Uterus (tissue), 4 donors: ENCODE measurements around the gene ZNF619. TPM values are rescaled to one million over a fixed set of nuclear protein-coding genes. Genes with fewer than 3 reads are reported as not detected.

Source experiments
- DNase-seq, 2 donors: peaks; one replicate each; pipeline ENCODE4 v3.0.0-alpha.2; 2019 to 2020
- H3K27ac ChIP-seq, 2 donors: fragments of 200-600 bp; sonication (generic); 1 replicate in 1 of 2; 2 replicates in 1 of 2; pipeline ENCODE4 v1.5.1; 2016 to 2018
- H3K27me3 ChIP-seq, 2 donors: fragments of 200-600 bp; sonication (generic); one replicate each; pipeline ENCODE4 v1.5.1; 2018 to 2019; ENCODE audit warnings: control low read depth in 1 of 2
- H3K36me3 ChIP-seq, 2 donors: fragments of 200-600 bp; sonication (generic); one replicate each; pipeline ENCODE4 v1.5.1; 2019; ENCODE audit warnings: control low read depth in 1 of 2
- H3K4me1 ChIP-seq, 2 donors: fragments of 200-600 bp; sonication (generic); one replicate each; pipeline ENCODE4 v1.5.1; 2018 to 2019; ENCODE audit warnings: control low read depth in 1 of 2
- H3K4me3 ChIP-seq, 2 donors: fragments of 200-600 bp; sonication (generic); 1 replicate in 1 of 2; 2 replicates in 1 of 2; pipeline ENCODE4 v1.5.1; 2018 to 2019; ENCODE audit warnings: mild to moderate bottlenecking in 1 of 2
- H3K9me3 ChIP-seq, 2 donors: fragments of 200-600 bp; sonication (generic); one replicate each; pipeline ENCODE4 v1.5.1; 2019; ENCODE audit warnings: control low read depth in 1 of 2
- POLR2A ChIP-seq, 2 donors: fragments of 450-650 bp; IDR thresholded peaks; one replicate each; pipeline ENCODE4 v1.6.1; 2016; ENCODE audit warnings: antibody characterized with exemption in 2 of 2, mild to moderate bottlenecking in 1 of 2, moderate library complexity in 1 of 2
- intact Hi-C: fragments of 100-400 bp; cut with DNase I; formaldehyde crosslinking; loops from one replicate; pipeline ENCODE4 v1.15.1; 2023; ENCODE audit warnings: low total_unique reads
- total RNA-seq, 4 donors: library from RNA; depleted of rRNA in 3 of 4; stranded (reverse); fragments of >200 nt in 3 of 4; gene quantifications; one replicate each; pipeline versions ENCODE4 v1.1.0 to v1.2.4, GENCODE V29; 2014 to 2023
- TF ChIP-seq, protein P1 (sequence below), 4 experiments: fragments of 200-600 bp in 2 of 4; fragments of 450-650 bp in 2 of 4; sonication (generic) in 2 of 4; IDR thresholded peaks; one replicate each; pipeline ENCODE4 v1.5.1; 2016 to 2019; ENCODE audit warnings: antibody characterized with exemption in 4 of 4, mild to moderate bottlenecking in 2 of 4, moderate library complexity in 1 of 4
- donor health status: DM: yes; HTN: yes; CAD: no.

ZNF619 gene
- total RNA-seq, 4 donors from 2014 or later: 0.59 to 11.9 (median 6.1) TPM

DNA sequence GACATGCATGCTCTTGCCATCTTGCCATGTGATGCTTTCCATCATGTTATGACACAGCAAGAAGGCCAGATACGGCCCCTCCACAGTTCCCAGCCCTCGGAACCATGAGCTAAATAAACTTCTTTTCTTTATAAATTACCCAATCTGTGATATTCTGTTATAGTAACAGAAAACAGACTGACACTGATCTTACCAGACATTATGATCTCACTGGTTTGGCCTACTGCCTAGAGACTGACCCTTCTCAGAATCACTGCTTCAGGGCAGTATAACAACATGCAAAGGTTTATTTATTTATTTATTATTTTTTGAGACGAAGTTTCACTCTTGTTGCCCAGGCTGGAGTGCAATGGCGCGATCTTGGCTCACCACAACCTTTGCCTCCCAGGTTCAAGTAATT lies 14.0 kb downstream of the ZNF619 start:
- Histone ChIP-seq H3K27me3 (no peaks in the 10 kb centered on the region), H3K4me3 (no peak overlapping the region), H3K36me3 (no peaks in the 10 kb centered on the region), H3K27ac (no peak overlapping the region), H3K9me3 (peaks cover 0 to 12% of the 10 kb centered on the region in 2 donors), H3K4me1 (no peaks in the 10 kb centered on the region)
- TF ChIP-seq, protein P1, sequence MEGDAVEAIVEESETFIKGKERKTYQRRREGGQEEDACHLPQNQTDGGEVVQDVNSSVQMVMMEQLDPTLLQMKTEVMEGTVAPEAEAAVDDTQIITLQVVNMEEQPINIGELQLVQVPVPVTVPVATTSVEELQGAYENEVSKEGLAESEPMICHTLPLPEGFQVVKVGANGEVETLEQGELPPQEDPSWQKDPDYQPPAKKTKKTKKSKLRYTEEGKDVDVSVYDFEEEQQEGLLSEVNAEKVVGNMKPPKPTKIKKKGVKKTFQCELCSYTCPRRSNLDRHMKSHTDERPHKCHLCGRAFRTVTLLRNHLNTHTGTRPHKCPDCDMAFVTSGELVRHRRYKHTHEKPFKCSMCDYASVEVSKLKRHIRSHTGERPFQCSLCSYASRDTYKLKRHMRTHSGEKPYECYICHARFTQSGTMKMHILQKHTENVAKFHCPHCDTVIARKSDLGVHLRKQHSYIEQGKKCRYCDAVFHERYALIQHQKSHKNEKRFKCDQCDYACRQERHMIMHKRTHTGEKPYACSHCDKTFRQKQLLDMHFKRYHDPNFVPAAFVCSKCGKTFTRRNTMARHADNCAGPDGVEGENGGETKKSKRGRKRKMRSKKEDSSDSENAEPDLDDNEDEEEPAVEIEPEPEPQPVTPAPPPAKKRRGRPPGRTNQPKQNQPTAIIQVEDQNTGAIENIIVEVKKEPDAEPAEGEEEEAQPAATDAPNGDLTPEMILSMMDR (IDR thresholded peaks at IDR 0.05): no peak
- TF ChIP-seq POLR2A (IDR thresholded peaks at IDR 0.05): no peak
- intact Hi-C loops: no loop called here
- no peak for DNase-seq

DNA sequence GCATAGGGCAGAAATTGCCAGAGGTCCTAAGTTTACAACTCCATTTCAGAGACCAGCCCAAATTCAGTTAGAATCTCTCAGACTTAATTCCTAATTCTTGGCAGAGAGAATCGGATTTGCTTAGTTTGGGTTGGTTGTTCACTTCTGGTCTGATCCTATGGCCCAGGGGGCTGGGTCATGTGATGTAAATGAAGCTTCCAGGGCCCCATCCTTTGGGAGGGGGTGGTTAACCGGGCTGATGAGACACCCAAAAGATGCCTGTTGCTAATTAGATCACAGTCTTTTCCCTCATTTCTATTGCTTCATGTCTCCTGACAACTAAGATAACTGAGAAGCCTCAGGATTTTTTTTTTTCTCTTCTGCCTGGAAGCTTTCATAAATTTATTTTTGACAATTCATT lies 17.8 kb downstream of the ZNF619 start:
- TF ChIP-seq, protein P1 (IDR thresholded peaks at IDR 0.05): no peak
- no peak for TF ChIP-seq POLR2A (IDR thresholded peaks at IDR 0.05)
- DNase-seq: no peak
- Histone ChIP-seq H3K27ac (no peak overlapping the region), H3K4me3 (no peak overlapping the region), H3K27me3 (no peaks in the 10 kb centered on the region), H3K4me1 (no peaks in the 10 kb centered on the region), H3K36me3 (no peaks in the 10 kb centered on the region), H3K9me3 (no peaks in the 10 kb centered on the region)
- intact Hi-C loops: no loop called here

DNA sequence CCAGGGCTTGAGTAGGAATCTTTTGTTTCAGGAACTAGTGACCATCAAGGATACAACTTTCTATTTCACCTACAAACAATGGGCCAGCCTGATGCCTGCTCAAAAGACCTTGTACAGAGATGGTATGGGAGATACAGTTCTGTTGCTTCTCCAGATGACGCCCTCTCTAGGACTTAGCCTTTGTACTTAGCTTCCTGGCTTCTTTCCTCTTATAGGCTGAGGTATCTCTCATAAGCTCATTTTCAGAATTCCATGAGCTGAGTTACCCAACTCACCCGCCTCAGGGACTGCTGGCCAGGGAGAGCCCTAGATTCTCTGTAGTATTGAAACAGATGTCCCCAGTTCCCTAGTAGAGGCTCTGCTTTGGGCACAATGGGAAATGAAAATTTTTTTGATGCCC lies 20.4 kb downstream of the ZNF619 start:
- DNase-seq: no peak
- intact Hi-C loops: no loop called here
- no peak for TF ChIP-seq POLR2A (IDR thresholded peaks at IDR 0.05)
- TF ChIP-seq, protein P1 (IDR thresholded peaks at IDR 0.05): no peak
- H3K36me3 ChIP-seq: no peaks in the 10 kb centered on the region
- no peaks in the 10 kb centered on the region for H3K27me3 ChIP-seq
- no peak overlapping the region for H3K4me3 ChIP-seq
- H3K4me1 ChIP-seq: no peaks in the 10 kb centered on the region
- H3K27ac ChIP-seq: no peak overlapping the region
- no peaks in the 10 kb centered on the region for H3K9me3 ChIP-seq

DNA sequence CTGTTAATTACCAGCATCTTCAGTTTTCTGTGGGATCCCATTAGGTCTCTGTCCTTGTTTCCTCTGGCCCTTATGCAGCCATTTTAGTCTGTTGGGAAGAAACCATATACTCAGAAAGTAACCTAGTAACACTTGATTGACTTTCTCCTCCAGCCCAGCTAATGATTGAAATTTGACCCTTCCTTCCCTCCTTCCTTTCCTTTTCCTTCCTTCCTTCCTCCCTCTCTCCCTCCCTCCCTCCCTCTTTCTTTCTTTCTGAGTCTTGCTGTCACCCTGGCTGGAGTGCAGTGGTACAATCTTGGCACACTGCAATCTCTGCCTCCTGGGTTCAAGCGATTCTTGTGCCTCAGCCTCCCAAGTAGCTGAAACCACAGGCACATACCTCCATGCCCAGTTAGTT lies 23.0 kb downstream of the ZNF619 start:
- Histone ChIP-seq H3K4me1 (no peaks in the 10 kb centered on the region), H3K27me3 (no peaks in the 10 kb centered on the region), H3K9me3 (no peaks in the 10 kb centered on the region), H3K36me3 (no peaks in the 10 kb centered on the region), H3K27ac (no peak overlapping the region), H3K4me3 (no peak overlapping the region)
- no peak for DNase-seq
- TF ChIP-seq, protein P1 (IDR thresholded peaks at IDR 0.05): no peak
- TF ChIP-seq POLR2A (IDR thresholded peaks at IDR 0.05): no peak
- intact Hi-C loops: no loop called here

DNA sequence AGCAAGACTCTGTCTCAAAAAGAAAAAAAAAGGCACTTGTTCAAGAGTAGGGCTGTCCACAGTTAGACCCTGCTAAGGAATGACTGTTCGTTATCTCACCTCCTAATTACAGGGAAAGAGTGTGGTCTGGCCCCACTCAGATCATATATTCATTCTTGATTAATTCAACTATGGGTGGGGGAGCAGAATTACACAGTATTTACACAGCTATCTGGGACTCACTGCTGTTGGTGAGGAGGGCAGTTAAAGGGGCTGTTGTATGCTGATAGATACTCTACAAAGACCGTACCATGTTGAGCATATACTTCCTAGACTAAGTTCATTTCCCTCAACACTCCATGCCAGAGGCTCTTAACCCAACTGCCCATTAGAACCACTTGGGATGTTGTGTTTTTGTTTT lies 25.1 kb downstream of the ZNF619 start:
- TF ChIP-seq, protein P1 (IDR thresholded peaks at IDR 0.05): no peak

More for the DNA sequence above, 25.1 kb downstream of the ZNF619 start:
- intact Hi-C loops: no loop called here
- no peaks in the 10 kb centered on the region for H3K9me3 ChIP-seq
- no peaks in the 10 kb centered on the region for H3K36me3 ChIP-seq
- DNase-seq: no peak
- H3K27ac ChIP-seq: no peak overlapping the region
- no peaks in the 10 kb centered on the region for H3K27me3 ChIP-seq
- H3K4me1 ChIP-seq: peaks cover 0 to 3% of the 10 kb centered on the region in 2 donors
- no peak overlapping the region for H3K4me3 ChIP-seq
